ENCODE data around the gene DPH5.
"Not testable (repeated sequence)": the region's sequence is repeated elsewhere in the genome, so short reads cannot be mapped to it uniquely, and the experiment has no call there.

The DPH5 gene

DNA sequence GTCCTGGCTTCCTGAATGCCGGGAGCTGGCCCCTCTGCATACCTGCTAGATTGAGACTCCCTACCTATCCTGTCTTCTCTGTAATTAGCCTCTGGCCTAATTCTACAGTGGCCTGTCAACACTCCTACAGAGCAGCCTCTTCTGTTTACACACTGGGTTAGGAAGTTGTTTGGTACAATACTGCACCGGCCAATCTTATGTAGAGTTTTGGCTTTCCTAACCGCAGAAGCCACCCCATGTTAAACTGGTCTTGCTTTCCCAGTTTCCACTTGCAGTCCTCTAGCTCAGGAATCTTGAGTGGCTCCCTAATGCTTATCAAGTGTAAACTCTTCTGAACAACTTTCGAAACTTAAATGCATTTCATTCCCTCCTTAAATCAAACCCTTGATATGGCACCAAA is 42.8 kb downstream of the DPH5 start:
- DNase-seq: no peak

- DNase-seq: no peak
Measured at GRCh38 chr1:100979631-100980030, 46.0 kb downstream of the DPH5 start.

GRCh38 chr1:100976936-100977335 is 48.6 kb downstream of the DPH5 start:
- DNase-seq: no peak

DNA sequence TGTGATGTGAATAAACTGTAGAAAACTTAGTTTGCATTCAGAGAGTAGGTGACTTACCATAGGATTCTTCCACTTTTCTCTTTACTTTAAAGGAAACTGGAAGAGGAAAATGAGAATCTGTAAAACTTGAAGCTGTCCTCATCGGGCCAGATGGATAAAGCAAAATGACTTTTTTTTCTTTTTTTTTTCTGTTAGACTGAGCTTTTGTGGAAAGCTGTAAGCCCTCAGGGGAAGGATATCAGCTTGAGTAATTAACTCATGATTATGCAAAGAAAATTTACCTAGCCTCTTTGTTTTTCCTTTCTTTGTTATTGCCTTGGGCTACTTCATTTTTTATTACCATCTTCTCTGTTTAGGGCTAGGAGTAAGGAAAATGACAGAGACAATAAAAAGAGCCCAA is 53.4 kb downstream of the DPH5 start:
- DNase-seq: no peak

GRCh38 chr1:100971021-100971420 is 54.6 kb downstream of the DPH5 start:
- no peak for DNase-seq

- DNase-seq: no peak
Measured at GRCh38 chr1:100969327-100969726, 56.3 kb downstream of the DPH5 start.

DNA sequence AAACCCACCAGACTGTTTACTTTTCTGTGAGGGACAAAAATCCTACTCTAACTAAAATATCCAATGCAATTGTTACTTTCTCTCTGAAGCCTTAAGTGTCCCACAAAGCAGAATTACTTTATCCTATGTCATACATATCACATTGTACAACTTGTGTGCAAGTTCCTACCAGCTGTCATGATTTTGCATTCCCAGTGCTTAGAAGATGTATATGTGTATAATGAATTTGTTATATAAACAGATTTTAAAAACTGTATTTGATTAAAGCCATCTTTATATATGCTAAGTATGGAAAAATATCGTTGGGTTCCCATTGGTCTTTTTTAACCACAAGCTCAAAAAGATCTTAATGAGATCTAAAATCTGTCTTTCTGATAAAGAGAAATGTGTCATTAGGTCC is 57.0 kb downstream of the DPH5 start:
- DNase-seq: no peak

- DNase-seq: no peak
Measured at GRCh38 chr1:100960098-100960497, 65.5 kb downstream of the DPH5 start.

- DNase-seq: no peak
Measured at GRCh38 chr1:100959502-100960060, 66.0 kb downstream of the DPH5 start.

GRCh38 chr1:100955322-100955721 is 70.3 kb downstream of the DPH5 start:
- no peak for DNase-seq

GRCh38 chr1:100953960-100954730 is 71.4 kb downstream of the DPH5 start:
- DNase-seq: no peak

DNA sequence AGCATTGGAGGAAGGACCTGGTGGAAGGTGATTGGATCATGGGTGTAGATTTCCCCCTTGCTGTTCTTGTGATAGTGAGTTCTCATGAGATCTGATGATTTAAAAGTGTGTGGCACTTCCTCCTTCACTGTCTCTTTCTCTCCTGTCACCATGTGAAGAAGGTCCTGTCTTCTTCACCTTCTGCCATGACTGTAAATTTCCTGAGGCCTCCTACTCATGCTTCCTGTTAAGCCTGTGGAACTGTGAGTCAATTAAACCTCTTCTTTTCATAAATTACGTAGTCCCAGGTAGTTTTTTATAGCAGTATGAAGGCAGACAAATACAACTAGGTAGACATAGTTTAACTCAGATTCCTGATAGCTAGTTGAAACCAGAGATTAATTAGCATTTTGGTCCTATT is 72.6 kb downstream of the DPH5 start:
- DNase-seq: not testable (repeated sequence)

DNA sequence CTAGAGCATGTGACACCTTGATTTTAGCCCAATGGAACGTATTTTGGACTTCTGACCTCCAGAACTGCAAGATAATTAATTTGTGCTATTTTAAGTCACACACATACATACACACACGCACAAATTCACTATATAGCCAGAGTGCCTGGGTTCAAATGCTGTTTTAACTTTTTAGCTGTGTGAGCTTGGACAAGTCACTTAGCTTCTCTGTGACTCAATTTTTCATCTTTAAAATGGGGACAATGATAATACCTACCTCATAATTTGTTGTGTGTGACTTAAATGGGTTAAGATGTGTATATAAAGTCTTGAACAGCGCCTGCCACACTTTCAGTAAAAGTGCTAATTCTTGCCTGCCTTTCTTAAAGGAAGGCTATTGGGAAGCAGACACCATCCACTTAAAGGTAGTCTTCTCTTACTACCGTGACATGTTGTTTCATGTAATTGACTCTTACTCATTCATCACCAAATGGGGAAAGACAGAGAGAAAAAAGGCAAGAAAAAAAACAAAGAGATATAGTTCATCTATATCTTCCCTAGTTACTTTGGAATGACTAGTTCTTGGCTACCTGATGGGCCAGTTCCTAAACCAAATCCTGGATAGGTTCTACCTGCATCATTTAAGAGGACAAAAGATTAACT is 73.4 kb downstream of the DPH5 start:
- no peak for DNase-seq

DNA sequence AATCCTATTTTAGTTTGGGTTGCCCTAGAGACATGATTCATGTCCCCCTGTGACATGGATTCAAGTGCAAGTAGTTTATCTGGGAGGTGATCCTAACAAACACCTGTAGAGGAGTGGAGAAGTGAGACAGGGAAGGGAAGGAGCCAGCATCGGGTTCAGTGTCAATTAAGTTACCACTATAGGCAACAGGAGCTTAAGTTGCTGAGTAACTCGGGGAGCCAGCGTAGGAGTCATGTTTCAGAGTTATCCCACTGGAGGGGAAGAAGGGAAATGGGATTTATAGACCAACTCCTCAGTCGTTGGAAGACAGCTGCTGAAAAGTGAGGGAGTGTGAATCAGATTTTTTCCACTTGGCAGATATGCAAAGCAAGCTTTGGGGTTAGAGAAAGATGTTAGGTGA is 74.8 kb downstream of the DPH5 start:
- DNase-seq: no peak

- DNase-seq: no peak
Measured at GRCh38 chr1:100950337-100950736, 75.2 kb downstream of the DPH5 start.

DNA sequence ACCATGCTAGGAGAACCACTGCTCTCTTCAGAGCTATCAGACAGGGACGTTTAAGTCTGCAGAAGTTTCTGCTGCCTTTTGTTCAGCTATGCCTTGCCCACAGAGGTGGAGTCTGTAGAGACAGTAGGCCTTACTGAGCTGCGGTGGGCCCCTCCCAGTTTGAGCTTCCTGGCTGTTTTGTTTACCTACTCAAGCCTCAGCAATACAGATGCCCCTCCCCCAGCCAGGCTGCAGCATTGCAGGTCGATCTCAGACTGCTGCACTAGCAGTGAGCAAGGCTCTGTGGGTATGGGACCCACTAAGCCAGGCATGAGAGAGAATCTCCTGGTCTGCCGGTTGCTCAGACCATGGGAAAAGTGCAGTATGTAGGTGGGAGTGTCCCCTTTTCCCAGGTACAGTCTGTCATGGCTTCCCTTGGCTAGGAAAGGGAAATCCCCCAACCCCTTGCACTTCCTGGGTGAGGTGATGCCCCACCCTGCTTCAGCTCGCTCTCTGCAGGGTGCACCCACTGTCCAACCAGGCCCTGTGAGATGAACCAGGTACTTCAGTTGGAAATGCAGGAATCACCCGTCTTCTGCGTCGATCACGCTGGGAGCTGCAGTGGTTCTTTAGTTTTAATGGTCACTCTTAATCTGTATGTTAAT is 75.9 kb downstream of the DPH5 start:
- not testable (repeated sequence) for DNase-seq

GRCh38 chr1:100948721-100949405 is 76.7 kb downstream of the DPH5 start:
- DNase-seq: not testable (repeated sequence)

DNA sequence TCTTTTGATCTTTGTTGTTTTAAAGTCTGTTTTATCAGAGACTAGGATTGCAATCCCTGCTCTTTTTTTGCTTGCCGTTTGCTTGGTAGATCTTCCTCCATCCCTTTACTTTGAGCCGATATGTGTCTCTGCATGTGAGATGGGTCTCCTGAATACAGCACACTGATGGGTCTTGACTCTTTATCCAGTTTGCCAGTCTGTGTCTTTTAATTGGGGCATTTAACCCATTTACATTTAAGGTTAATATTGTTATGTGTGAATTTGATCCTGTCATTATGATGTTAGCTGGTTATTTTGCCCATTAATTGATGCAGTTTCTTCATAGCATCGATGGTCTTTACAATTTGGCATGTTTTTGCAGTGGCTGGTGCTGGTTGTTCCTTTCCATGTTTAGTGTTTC is 77.8 kb downstream of the DPH5 start:
- DNase-seq: not testable (repeated sequence)

DNA sequence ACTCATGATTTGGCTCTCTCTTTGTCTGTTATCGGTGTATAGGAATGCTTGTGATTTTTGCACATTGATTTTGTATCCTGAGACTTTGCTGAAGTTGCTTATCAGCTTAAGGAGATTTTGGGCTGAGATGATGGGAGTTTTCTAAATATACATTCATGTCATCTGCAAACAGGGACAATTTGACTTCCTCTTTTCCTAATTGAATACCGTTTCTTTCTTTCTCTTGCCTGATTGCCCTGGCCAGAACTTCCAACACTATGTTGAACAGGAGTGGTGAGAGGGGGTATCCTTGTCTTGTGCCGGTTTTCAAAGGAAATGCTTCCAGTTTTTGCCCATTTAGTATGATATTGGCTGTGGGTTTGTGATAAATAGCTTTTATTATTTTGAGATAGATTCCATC is 79.5 kb downstream of the DPH5 start:
- not testable (repeated sequence) for DNase-seq

DNA sequence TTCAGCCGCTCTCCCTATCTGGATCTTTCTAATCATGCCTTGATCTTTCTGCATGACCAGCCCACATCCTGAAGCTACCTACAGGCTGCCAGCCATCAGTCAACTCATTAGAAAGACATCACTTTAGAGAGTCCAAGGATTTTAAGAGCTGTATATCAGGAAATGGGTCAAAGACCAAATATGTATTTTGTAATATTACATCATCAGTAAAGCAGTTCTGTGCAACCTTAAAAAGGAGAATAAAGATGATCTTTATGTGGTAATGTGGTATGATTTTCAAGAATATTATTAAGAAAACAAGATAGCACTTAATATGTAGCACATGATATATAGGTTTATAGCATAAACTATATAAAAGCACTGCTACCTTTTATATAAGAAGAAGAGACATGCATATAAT is 82.1 kb downstream of the DPH5 start:
- no peak for DNase-seq

DNA sequence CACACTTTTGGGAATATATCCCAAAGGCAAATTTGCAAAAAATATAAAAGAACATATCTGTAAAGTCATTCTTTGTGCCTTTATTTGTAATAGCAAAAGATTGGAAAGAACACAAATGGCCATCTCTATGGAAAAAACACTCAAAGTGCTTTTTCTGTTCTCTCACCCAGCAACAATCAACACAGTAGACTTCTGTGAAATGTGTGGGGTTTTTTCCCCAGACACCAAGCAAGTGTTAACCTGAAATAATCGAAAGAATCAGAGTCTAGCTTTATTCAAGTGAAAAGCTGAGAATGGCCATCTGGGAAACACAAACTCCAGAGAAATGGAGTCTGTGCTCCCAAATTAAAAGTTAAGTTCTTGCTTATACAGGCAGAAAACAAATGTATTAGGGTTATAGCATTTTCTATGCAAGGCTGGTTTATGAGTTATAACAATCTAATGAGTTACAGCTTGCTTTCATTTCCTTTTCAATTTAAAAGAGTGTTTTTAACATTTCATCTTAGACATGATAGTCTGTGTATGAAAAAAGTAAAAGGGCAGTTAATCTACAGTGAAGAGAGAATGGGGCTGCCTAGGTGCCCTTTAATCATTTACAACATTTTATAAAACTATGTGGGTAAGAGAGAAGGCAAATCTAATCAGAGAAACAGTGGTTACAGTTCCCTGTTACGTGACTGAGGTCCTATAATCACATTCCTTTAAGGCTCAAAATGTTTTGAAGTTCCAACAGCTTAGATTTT is 83.1 kb downstream of the DPH5 start:
- no peak for DNase-seq

GRCh38 chr1:100941580-100942216 is 83.9 kb downstream of the DPH5 start:
- no peak for DNase-seq
